ENCODE data around the gene CHRNA5. TPM values are rescaled to one million over a fixed set of nuclear protein-coding genes. Genes with fewer than 3 reads are reported as not detected.

The CHRNA5 gene
- total RNA-seq, 4 donors from 2014 or later, result 0.84 to 3.0 (median 1.3) TPM

DNA sequence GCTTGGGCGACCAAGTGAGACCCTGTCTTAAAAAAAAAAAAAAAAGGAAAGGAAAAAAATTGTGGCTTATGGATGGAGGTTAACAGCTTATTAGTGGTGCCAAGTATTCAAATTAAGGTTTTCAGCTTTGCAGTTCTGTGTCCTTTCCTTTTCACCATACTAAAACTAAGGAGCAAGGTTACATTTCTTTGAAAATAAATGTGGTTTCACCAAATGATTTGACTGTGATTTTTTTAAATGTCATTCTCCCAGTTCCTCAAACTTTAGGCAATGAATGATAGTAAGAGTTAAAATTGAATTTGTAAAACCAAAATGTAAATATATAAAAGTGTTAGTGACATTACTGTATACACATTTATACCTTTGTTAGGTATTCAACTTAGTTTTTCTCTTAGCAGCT lies 9.6 kb downstream of the CHRNA5 start:
- TF ChIP-seq EP300 (IDR thresholded peaks at IDR 0.05) (no peak), POLR2A (IDR thresholded peaks at IDR 0.05) (no peak)
- TF ChIP-seq, protein P1, sequence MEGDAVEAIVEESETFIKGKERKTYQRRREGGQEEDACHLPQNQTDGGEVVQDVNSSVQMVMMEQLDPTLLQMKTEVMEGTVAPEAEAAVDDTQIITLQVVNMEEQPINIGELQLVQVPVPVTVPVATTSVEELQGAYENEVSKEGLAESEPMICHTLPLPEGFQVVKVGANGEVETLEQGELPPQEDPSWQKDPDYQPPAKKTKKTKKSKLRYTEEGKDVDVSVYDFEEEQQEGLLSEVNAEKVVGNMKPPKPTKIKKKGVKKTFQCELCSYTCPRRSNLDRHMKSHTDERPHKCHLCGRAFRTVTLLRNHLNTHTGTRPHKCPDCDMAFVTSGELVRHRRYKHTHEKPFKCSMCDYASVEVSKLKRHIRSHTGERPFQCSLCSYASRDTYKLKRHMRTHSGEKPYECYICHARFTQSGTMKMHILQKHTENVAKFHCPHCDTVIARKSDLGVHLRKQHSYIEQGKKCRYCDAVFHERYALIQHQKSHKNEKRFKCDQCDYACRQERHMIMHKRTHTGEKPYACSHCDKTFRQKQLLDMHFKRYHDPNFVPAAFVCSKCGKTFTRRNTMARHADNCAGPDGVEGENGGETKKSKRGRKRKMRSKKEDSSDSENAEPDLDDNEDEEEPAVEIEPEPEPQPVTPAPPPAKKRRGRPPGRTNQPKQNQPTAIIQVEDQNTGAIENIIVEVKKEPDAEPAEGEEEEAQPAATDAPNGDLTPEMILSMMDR (IDR thresholded peaks at IDR 0.05), result no peak
- Histone ChIP-seq H3K27me3 (peaks cover 0 to 36% of the 10 kb centered on the region in 2 donors), H3K27ac (no peak overlapping the region), H3K4me3 (no peak overlapping the region), H3K9me3 (no peaks in the 10 kb centered on the region), H3K36me3 (no peaks in the 10 kb centered on the region), H3K4me1 (no peaks in the 10 kb centered on the region)
- 93 to 95% methylated on average over 1 of the region's 1 CpG for WGBS, 2 donors
- no peak for DNase-seq (ENCODE audit: low spot score in 2 of 2)

- no peak for DNase-seq (ENCODE audit: low spot score in 2 of 2)
- no peaks in the 10 kb centered on the region for H3K36me3 ChIP-seq
- H3K27ac ChIP-seq, result no peak overlapping the region
- no peaks in the 10 kb centered on the region for H3K27me3 ChIP-seq
- H3K4me3 ChIP-seq, result no peak overlapping the region
- H3K4me1 ChIP-seq, result no peaks in the 10 kb centered on the region
- TF ChIP-seq EP300 (IDR thresholded peaks at IDR 0.05) (no peak), POLR2A (IDR thresholded peaks at IDR 0.05) (no peak)
- TF ChIP-seq, protein P1 (IDR thresholded peaks at IDR 0.05), result no peak
- WGBS, 2 donors, result 85 to 92% methylated on average over 1 of the region's 1 CpG
- no peaks in the 10 kb centered on the region for H3K9me3 ChIP-seq
Measured at GRCh38 chr15:78597583-78597982, 32.3 kb downstream of the CHRNA5 start.

DNA sequence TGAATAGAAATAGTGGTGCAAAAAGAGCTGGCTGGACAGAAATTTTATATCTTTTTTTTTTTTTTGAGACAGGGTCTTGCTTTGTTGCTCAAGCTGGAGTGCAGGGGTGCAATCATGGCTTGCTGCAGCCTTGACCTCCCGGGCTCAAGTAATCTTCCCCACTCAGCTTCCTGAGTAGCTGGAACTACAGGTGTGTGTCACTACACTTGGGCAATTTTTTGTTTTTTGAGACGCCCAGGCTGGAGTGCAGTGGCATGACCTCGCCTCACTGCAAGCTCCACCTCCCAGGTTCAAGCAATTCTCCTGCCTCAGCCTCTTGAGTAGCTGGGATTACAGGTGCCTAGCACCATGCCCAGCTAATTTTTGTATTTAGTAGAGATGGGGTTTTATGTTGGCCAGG lies 33.0 kb downstream of the CHRNA5 start:
- Histone ChIP-seq H3K9me3 (no peaks in the 10 kb centered on the region), H3K4me3 (no peak overlapping the region), H3K36me3 (no peaks in the 10 kb centered on the region), H3K27me3 (no peaks in the 10 kb centered on the region), H3K4me1 (no peaks in the 10 kb centered on the region), H3K27ac (no peak overlapping the region)
- TF ChIP-seq, protein P1 (IDR thresholded peaks at IDR 0.05), result no peak
- TF ChIP-seq EP300 (IDR thresholded peaks at IDR 0.05) (no peak), POLR2A (IDR thresholded peaks at IDR 0.05) (no peak)
- 89 to 91% methylated on average over 3 of the region's 3 CpGs for WGBS, 2 donors
- DNase-seq (ENCODE audit: low spot score in 2 of 2), result no peak

- Histone ChIP-seq H3K27ac (no peak overlapping the region), H3K27me3 (no peaks in the 10 kb centered on the region), H3K36me3 (no peaks in the 10 kb centered on the region), H3K4me1 (no peaks in the 10 kb centered on the region), H3K4me3 (no peak overlapping the region), H3K9me3 (no peaks in the 10 kb centered on the region)
- DNase-seq (ENCODE audit: low spot score in 2 of 2), result no peak
- TF ChIP-seq POLR2A (IDR thresholded peaks at IDR 0.05) (no peak), EP300 (IDR thresholded peaks at IDR 0.05) (no peak)
- TF ChIP-seq, protein P1 (IDR thresholded peaks at IDR 0.05), result no peak
Measured at GRCh38 chr15:78599189-78599588, 33.9 kb downstream of the CHRNA5 start.

- no peaks in the 10 kb centered on the region for H3K27me3 ChIP-seq
- 58 to 79% methylated on average over 3 of the region's 3 CpGs for whole genome bisulfite sequencing, 2 donors
- H3K36me3 ChIP-seq, result no peaks in the 10 kb centered on the region
- no peak for DNase-seq (ENCODE audit: low spot score in 2 of 2)
- TF ChIP-seq EP300 (IDR thresholded peaks at IDR 0.05), result no peak
- TF ChIP-seq, protein P1 (IDR thresholded peaks at IDR 0.05), result no peak
- TF ChIP-seq POLR2A (IDR thresholded peaks at IDR 0.05), result no peak
- H3K4me3 ChIP-seq, result no peak overlapping the region
- peaks cover 0 to 5% (median 0%) of the 10 kb centered on the region in 4 donors for H3K9me3 ChIP-seq
- H3K4me1 ChIP-seq, result no peaks in the 10 kb centered on the region
- H3K27ac ChIP-seq, result no peak overlapping the region
Measured at GRCh38 chr15:78603467-78603866, 38.1 kb downstream of the CHRNA5 start.
